ENCODE data around the gene KCNN3.

Gene KCNN3

GRCh38 chr1:154730986-154731489, 139.0 kb downstream of the KCNN3 start:
- in situ Hi-C loops (cut with HindIII; ENCODE audit: low pct_ligation_motif_present, low pct_unique_long_range_greater_than_20kb, low sequenced_read_pairs) = no loop called here
- no peak for DNase-seq

- DNase-seq = no peak
- in situ Hi-C loops (cut with HindIII; ENCODE audit: low pct_ligation_motif_present, low pct_unique_long_range_greater_than_20kb, low sequenced_read_pairs) = no loop called here
Measured at GRCh38 chr1:154730259-154730658, 139.8 kb downstream of the KCNN3 start.

- no peak for DNase-seq
- in situ Hi-C loops (cut with HindIII; ENCODE audit: low pct_ligation_motif_present, low pct_unique_long_range_greater_than_20kb, low sequenced_read_pairs) = no loop called here
Measured at GRCh38 chr1:154729577-154729976, 140.5 kb downstream of the KCNN3 start.

- no peak for DNase-seq
Measured at GRCh38 chr1:154729031-154729442, 141.0 kb downstream of the KCNN3 start.

GRCh38 chr1:154726896-154727753, 143.0 kb downstream of the KCNN3 start:
- no peak for DNase-seq
- in situ Hi-C loops (cut with HindIII; ENCODE audit: low pct_ligation_motif_present, low pct_unique_long_range_greater_than_20kb, low sequenced_read_pairs) = no loop called here

More at GRCh38 chr1:154729031-154729442, 141.0 kb downstream of the KCNN3 start:
- in situ Hi-C loops (cut with HindIII; ENCODE audit: low pct_ligation_motif_present, low pct_unique_long_range_greater_than_20kb, low sequenced_read_pairs) = no loop called here

- in situ Hi-C loops (cut with HindIII; ENCODE audit: low pct_ligation_motif_present, low pct_unique_long_range_greater_than_20kb, low sequenced_read_pairs) = no loop called here
- DNase-seq = no peak
Measured at GRCh38 chr1:154726443-154726842, 143.6 kb downstream of the KCNN3 start.

GRCh38 chr1:154725865-154726264, 144.2 kb downstream of the KCNN3 start:
- no peak for DNase-seq
- in situ Hi-C loops (cut with HindIII; ENCODE audit: low pct_ligation_motif_present, low pct_unique_long_range_greater_than_20kb, low sequenced_read_pairs) = no loop called here

- no peak for DNase-seq
- in situ Hi-C loops (cut with HindIII; ENCODE audit: low pct_ligation_motif_present, low pct_unique_long_range_greater_than_20kb, low sequenced_read_pairs) = no loop called here
Measured at GRCh38 chr1:154720328-154721297, 149.5 kb downstream of the KCNN3 start.

- in situ Hi-C loops (cut with HindIII; ENCODE audit: low pct_ligation_motif_present, low pct_unique_long_range_greater_than_20kb, low sequenced_read_pairs) = no loop called here
- no peak for DNase-seq
Measured at GRCh38 chr1:154719586-154720327, 150.3 kb downstream of the KCNN3 start.

GRCh38 chr1:154718566-154718965, 151.5 kb downstream of the KCNN3 start:
- in situ Hi-C loops (cut with HindIII; ENCODE audit: low pct_ligation_motif_present, low pct_unique_long_range_greater_than_20kb, low sequenced_read_pairs) = no loop called here
- no peak for DNase-seq

- no peak for DNase-seq
- in situ Hi-C loops (cut with HindIII; ENCODE audit: low pct_ligation_motif_present, low pct_unique_long_range_greater_than_20kb, low sequenced_read_pairs) = no loop called here
Measured at GRCh38 chr1:154717528-154717924, 152.6 kb downstream of the KCNN3 start.

- in situ Hi-C loops (cut with HindIII; ENCODE audit: low pct_ligation_motif_present, low pct_unique_long_range_greater_than_20kb, low sequenced_read_pairs) = no loop called here
- DNase-seq = no peak
Measured at GRCh38 chr1:154716614-154717527, 153.2 kb downstream of the KCNN3 start.

- in situ Hi-C loops (cut with HindIII; ENCODE audit: low pct_ligation_motif_present, low pct_unique_long_range_greater_than_20kb, low sequenced_read_pairs) = no loop called here
- DNase-seq = no peak
Measured at GRCh38 chr1:154716011-154716410, 154.1 kb downstream of the KCNN3 start.

- DNase-seq = no peak
- in situ Hi-C loops (cut with HindIII; ENCODE audit: low pct_ligation_motif_present, low pct_unique_long_range_greater_than_20kb, low sequenced_read_pairs) = no loop called here
Measured at GRCh38 chr1:154715385-154715784, 154.7 kb downstream of the KCNN3 start.

GRCh38 chr1:154714638-154715037, 155.4 kb downstream of the KCNN3 start:
- in situ Hi-C loops (cut with HindIII; ENCODE audit: low pct_ligation_motif_present, low pct_unique_long_range_greater_than_20kb, low sequenced_read_pairs) = no loop called here
- DNase-seq = peak; percentile 35

GRCh38 chr1:154714052-154714623, 155.9 kb downstream of the KCNN3 start:
- no peak for DNase-seq

GRCh38 chr1:154713005-154713404, 157.1 kb downstream of the KCNN3 start:
- in situ Hi-C loops (cut with HindIII; ENCODE audit: low pct_ligation_motif_present, low pct_unique_long_range_greater_than_20kb, low sequenced_read_pairs) = no loop called here
- no peak for DNase-seq

More at GRCh38 chr1:154714052-154714623, 155.9 kb downstream of the KCNN3 start:
- in situ Hi-C loops (cut with HindIII; ENCODE audit: low pct_ligation_motif_present, low pct_unique_long_range_greater_than_20kb, low sequenced_read_pairs) = no loop called here
